Measurements from ENCODE around the gene PHACTR2.

Gene PHACTR2

GRCh38 chr6:143806282-143807102, 128.7 kb downstream of the PHACTR2 start:
- no peaks in the 10 kb centered on the region for H3K4me1 ChIP-seq (ENCODE audit: insufficient read depth, low read length)
- no peak overlapping the region for H3K9ac ChIP-seq (ENCODE audit: low read depth, low read length)
- no peak for ATAC-seq (ENCODE audit: insufficient read depth, low read depth)
- H3K27me3 ChIP-seq (ENCODE audit: insufficient read depth, low read length, poor library complexity) = no peaks in the 10 kb centered on the region
- no peak overlapping the region for H3K27ac ChIP-seq (ENCODE audit: low read length)
- H3K79me2 ChIP-seq (ENCODE audit: insufficient read depth, low read length) = no peaks in the 10 kb centered on the region
- no peak overlapping the region for H3K4me2 ChIP-seq (ENCODE audit: insufficient read depth, low read length)
- DNase-seq = no peak
- H4K20me1 ChIP-seq (ENCODE audit: insufficient read depth, low read length) = no peaks in the 10 kb centered on the region
- no peaks in the 10 kb centered on the region for H3K36me3 ChIP-seq (ENCODE audit: insufficient read depth, low read length)
- no peak overlapping the region for H2AFZ ChIP-seq (ENCODE audit: low read depth, low read length)
- H3K4me3 ChIP-seq (ENCODE audit: low read depth in 1 of 2, low read length in 2 of 2) = no peak overlapping the region
- TF ChIP-seq EZH2 (IDR thresholded peaks at IDR 0.05; ENCODE audit: borderline replicate concordance, low read depth, low read length, severe bottlenecking) = no peak
- TF ChIP-seq CTCF (IDR thresholded peaks at IDR 0.05; ENCODE audit: borderline replicate concordance, extremely low read depth, low read length, poor library complexity, severe bottlenecking) = no peak
- no peaks in the 10 kb centered on the region for H3K9me3 ChIP-seq (ENCODE audit: insufficient read depth, low read length, severe bottlenecking)

GRCh38 chr6:143807103-143807772, 129.5 kb downstream of the PHACTR2 start:
- TF ChIP-seq EZH2 (IDR thresholded peaks at IDR 0.05; ENCODE audit: borderline replicate concordance, low read depth, low read length, severe bottlenecking) (no peak), CTCF (IDR thresholded peaks at IDR 0.05; ENCODE audit: borderline replicate concordance, extremely low read depth, low read length, poor library complexity, severe bottlenecking) (no peak)
- ATAC-seq (ENCODE audit: insufficient read depth, low read depth) (no peak), DNase-seq (no peak)
- H3K79me2 ChIP-seq (ENCODE audit: insufficient read depth, low read length) = no peaks in the 10 kb centered on the region
- no peaks in the 10 kb centered on the region for H4K20me1 ChIP-seq (ENCODE audit: insufficient read depth, low read length)
- H2AFZ ChIP-seq (ENCODE audit: low read depth, low read length) = no peak overlapping the region
- H3K9ac ChIP-seq (ENCODE audit: low read depth, low read length) = no peak overlapping the region
- no peaks in the 10 kb centered on the region for H3K27me3 ChIP-seq (ENCODE audit: insufficient read depth, low read length, poor library complexity)
- H3K9me3 ChIP-seq (ENCODE audit: insufficient read depth, low read length, severe bottlenecking) = no peaks in the 10 kb centered on the region
- H3K4me3 ChIP-seq (ENCODE audit: low read depth in 1 of 2, low read length in 2 of 2) = no peak overlapping the region
- no peaks in the 10 kb centered on the region for H3K36me3 ChIP-seq (ENCODE audit: insufficient read depth, low read length)
- no peak overlapping the region for H3K27ac ChIP-seq (ENCODE audit: low read length)
- no peaks in the 10 kb centered on the region for H3K4me1 ChIP-seq (ENCODE audit: insufficient read depth, low read length)
- no peak overlapping the region for H3K4me2 ChIP-seq (ENCODE audit: insufficient read depth, low read length)

GRCh38 chr6:143810745-143811144, 133.0 kb downstream of the PHACTR2 start:
- no peaks in the 10 kb centered on the region for H3K36me3 ChIP-seq (ENCODE audit: insufficient read depth, low read length)
- H2AFZ ChIP-seq (ENCODE audit: low read depth, low read length) = no peak overlapping the region
- H3K79me2 ChIP-seq (ENCODE audit: insufficient read depth, low read length) = no peaks in the 10 kb centered on the region
- TF ChIP-seq CTCF (IDR thresholded peaks at IDR 0.05; ENCODE audit: borderline replicate concordance, extremely low read depth, low read length, poor library complexity, severe bottlenecking) = no peak
- TF ChIP-seq EZH2 (IDR thresholded peaks at IDR 0.05; ENCODE audit: borderline replicate concordance, low read depth, low read length, severe bottlenecking) = no peak
- no peaks in the 10 kb centered on the region for H3K9me3 ChIP-seq (ENCODE audit: insufficient read depth, low read length, severe bottlenecking)
- no peak overlapping the region for H3K4me2 ChIP-seq (ENCODE audit: insufficient read depth, low read length)
- no peaks in the 10 kb centered on the region for H3K4me1 ChIP-seq (ENCODE audit: insufficient read depth, low read length)
- no peak overlapping the region for H3K9ac ChIP-seq (ENCODE audit: low read depth, low read length)
- H3K27me3 ChIP-seq (ENCODE audit: insufficient read depth, low read length, poor library complexity) = no peaks in the 10 kb centered on the region
- no peak overlapping the region for H3K4me3 ChIP-seq (ENCODE audit: low read depth in 1 of 2, low read length in 2 of 2)
- DNase-seq (no peak), ATAC-seq (ENCODE audit: insufficient read depth, low read depth) (no peak)
- no peaks in the 10 kb centered on the region for H4K20me1 ChIP-seq (ENCODE audit: insufficient read depth, low read length)
- no peak overlapping the region for H3K27ac ChIP-seq (ENCODE audit: low read length)
